Adrenal gland (tissue), 5 donors: ENCODE measurements around the gene STRN3.

Source experiments
- CTCF ChIP-seq, 6 experiments: fragments of 450-650 bp in 4 of 6; fragments of 200-600 bp in 2 of 6; sonication (generic) in 1 of 6; IDR thresholded peaks; 1 replicate in 5 of 6; 2 replicates in 1 of 6; pipeline versions ENCODE4 v1.5.1 to v1.8.0; 2016 to 2021; ENCODE audit warnings: antibody characterized with exemption in 6 of 6, mild to moderate bottlenecking in 2 of 6, moderate library complexity in 1 of 6
- POLR2A ChIP-seq, 2 donors: fragments of 450-650 bp; IDR thresholded peaks; one replicate each; pipeline ENCODE4 v1.6.1; 2017; ENCODE audit warnings: antibody characterized with exemption in 2 of 2, mild to moderate bottlenecking in 2 of 2, moderate library complexity in 1 of 2
- donor health status: DM: no; HTN: no; CAD: no.

GRCh38 chr14:30966415-30967363 lies 59.5 kb downstream of the STRN3 start:
- TF ChIP-seq CTCF (IDR thresholded peaks at IDR 0.05), result no peak
- TF ChIP-seq POLR2A (IDR thresholded peaks at IDR 0.05), result no peak
